Activated naive CD8-positive, alpha-beta T cell treated with anti-CD3 and anti-CD28 coated beads, Interleukin-2, amount 50 U/mL, for 24 hours (primary cell): ENCODE results near the gene CDH4.
A peak's percentile ranks its signal among the peaks of the same experiment; 100 is the strongest.

Source experiments
- ATAC-seq: fragments of 150-1000 bp; cut with Tn5 transposase; one replicate; pipeline ENCODE4 v1.10.0; 2021
- DNase-seq: peaks from one replicate; pipeline ENCODE4 v3.0.0; 2021
- H3K27ac Mint-ChIP-seq: one replicate; pipeline ENCODE4 v1.8.0; 2021; ENCODE audit warnings: mild to moderate bottlenecking, mixed read lengths
- H3K27me3 Mint-ChIP-seq: one replicate; pipeline ENCODE4 v1.8.0; 2021; ENCODE audit warnings: mixed read lengths
- H3K36me3 Mint-ChIP-seq: one replicate; pipeline ENCODE4 v1.8.0; 2021; ENCODE audit warnings: low read depth, mixed read lengths
- H3K4me1 Mint-ChIP-seq: one replicate; pipeline ENCODE4 v1.8.0; 2021; ENCODE audit warnings: mixed read lengths
- H3K4me3 Mint-ChIP-seq: one replicate; pipeline ENCODE4 v1.8.0; 2021; ENCODE audit warnings: mild to moderate bottlenecking, moderate library complexity, mixed read lengths
- H3K9me3 Mint-ChIP-seq: one replicate; pipeline ENCODE4 v1.8.0; 2021; ENCODE audit warnings: mixed read lengths

The CDH4 gene

DNA sequence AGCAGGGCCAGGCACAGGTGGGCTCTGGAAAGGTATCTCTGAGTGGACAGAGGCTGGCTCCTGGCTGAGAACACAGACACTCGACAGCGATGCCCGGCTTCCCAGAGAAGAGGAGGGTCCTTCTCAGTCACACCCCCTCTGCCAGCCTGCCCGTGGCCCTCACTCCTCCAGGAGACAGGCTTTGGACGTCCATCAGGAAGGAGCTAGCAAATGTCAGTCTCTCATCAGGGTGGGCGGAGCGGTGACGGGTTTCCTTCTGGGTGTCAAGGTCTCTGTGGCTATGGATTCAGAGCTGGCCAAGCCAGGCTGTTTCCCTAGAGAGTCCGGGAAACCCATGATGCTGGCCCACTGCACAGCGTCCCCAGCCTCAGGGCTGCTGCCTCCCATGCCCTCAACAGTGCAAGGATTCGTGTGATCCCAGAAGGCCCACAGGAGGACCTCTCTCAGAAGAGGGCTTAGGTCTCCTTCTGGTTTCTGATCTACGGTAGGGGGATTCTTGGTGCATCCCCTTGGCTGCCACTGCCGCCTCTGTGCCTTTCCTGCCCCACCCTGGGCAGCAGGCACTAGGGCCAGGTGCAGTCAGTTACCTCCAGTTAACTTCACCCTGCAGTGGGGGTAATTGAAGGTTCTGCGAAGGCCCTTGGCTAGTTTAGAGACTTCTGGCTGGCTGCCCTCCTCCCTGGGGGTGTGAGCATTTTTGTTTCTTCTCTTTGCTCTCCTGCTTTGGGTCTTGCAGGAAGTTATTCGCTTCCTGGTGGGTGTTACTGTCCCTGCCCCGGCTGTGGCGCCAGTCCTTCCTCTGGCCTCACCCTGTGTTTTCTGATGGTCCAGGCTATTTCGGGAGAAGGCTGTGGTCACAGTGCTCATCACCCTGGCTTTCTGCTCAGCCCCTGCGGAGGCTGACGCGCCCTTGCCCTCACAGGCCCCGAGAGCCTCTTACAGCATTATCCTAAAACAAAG, 80.2 kb downstream of the CDH4 start:
- Mint-ChIP-seq H3K36me3 (no peaks in the 10 kb centered on the region), H3K4me3 (no peak overlapping the region), H3K27me3 (no peaks in the 10 kb centered on the region), H3K9me3 (no peaks in the 10 kb centered on the region), H3K27ac (no peak overlapping the region), H3K4me1 (no peaks in the 10 kb centered on the region)
- DNase-seq (no peak), ATAC-seq (no peak)

DNA sequence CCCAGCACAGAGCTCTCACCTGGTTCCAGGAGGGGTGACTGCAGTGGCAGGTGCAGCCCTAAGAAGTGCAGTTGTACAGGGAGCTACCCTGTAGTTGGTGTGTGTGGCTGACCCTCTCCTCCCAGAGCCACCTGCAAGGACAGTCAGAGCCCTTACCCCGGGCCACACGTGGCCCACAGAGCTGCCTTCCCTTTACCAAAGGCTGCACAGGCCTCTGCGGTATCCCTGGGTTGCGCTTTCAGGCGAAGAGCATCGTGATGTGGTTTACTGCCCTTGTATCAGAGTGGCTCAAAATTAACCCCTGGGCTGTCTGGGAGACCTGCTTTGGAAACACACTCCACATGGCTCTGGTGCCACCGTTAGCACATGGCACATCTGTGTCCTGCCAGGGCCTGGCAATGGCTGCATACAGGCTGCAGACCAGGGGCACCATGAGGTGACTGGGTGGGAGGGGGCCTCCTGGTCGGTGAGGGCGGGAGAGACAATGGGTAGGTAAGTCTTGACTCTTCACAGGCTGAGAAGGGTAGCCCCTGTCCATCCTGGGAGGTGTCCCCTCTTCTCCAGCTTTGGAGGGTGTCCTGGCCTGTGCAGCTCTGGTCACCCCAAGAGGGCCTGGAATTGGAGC, 81.5 kb downstream of the CDH4 start:
- Mint-ChIP-seq H3K4me1 (no peaks in the 10 kb centered on the region), H3K27ac (no peak overlapping the region), H3K9me3 (no peaks in the 10 kb centered on the region), H3K4me3 (no peak overlapping the region), H3K36me3 (no peaks in the 10 kb centered on the region), H3K27me3 (no peaks in the 10 kb centered on the region)
- ATAC-seq = peak; percentile 11
- DNase-seq = no peak

DNA sequence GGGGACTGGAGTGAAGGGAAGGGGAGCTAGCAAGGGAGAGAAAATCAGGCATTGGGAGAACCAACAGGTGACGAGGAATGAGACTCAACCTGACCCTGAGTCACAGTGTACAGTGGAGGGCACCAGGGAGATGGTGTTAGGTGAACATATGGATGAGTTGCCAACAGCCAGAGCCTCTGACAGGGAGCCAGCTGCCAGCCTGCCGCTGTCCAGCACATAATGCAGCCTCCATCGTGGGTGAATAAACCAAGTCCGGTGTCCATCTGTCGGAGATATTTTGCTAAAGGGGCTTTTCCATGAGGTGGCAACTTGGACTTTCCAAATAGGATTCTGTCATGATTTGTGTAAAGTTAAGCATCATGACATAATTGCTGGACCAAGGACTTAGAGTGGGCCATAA, 88.1 kb downstream of the CDH4 start:
- no peak for DNase-seq
- Mint-ChIP-seq H3K9me3 (no peaks in the 10 kb centered on the region), H3K36me3 (no peaks in the 10 kb centered on the region), H3K4me3 (no peak overlapping the region), H3K27me3 (no peaks in the 10 kb centered on the region), H3K27ac (no peak overlapping the region), H3K4me1 (no peaks in the 10 kb centered on the region)
- ATAC-seq = no peak

DNA sequence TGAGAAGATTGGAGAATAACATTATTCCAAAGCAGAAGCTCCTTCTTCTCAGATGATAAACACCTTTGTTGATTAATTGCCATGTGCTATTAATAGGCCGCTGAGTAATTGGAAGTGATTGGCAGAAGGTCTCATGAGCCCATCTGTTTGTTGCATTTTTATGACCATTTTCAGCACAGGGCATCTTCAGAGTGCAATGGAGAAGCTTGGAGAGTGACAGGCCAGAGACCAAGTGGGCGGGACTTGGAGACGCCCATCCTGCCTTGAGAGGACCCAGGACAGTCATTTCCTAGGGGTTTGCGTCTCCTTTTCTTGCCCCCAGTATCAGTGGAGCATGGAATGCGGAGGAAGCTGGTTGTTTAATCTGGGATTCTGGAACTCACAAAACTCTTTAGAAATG, 89.5 kb downstream of the CDH4 start:
- H3K36me3 Mint-ChIP-seq = no peaks in the 10 kb centered on the region
- no peaks in the 10 kb centered on the region for H3K4me1 Mint-ChIP-seq
- no peak overlapping the region for H3K4me3 Mint-ChIP-seq
- H3K27ac Mint-ChIP-seq = no peak overlapping the region
- no peak for ATAC-seq
- no peaks in the 10 kb centered on the region for H3K9me3 Mint-ChIP-seq
- DNase-seq = no peak
- no peaks in the 10 kb centered on the region for H3K27me3 Mint-ChIP-seq

DNA sequence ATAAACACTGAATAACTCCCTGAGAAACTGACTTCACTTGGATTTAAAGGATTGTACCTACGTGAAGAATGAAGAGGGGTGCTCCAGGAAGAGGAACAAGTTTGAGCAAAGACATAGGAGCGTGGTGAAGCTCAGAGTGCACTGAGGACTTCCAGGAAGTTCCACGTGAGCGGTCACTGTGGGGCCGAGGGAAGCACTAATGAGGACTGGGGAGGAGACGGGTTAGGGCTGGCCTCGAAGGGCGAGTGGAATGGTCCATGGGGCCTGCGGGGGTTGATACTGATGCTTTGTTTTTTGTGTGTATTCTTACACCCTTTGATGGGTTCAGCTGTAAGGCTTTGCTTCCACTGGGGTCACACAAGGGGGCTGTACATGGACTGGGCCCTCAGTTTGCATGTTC, 91.9 kb downstream of the CDH4 start:
- Mint-ChIP-seq H3K4me1 (no peaks in the 10 kb centered on the region), H3K27me3 (no peaks in the 10 kb centered on the region), H3K36me3 (no peaks in the 10 kb centered on the region), H3K9me3 (peaks cover 13% of the 10 kb centered on the region), H3K27ac (no peak overlapping the region), H3K4me3 (no peak overlapping the region)
- ATAC-seq = no peak
- DNase-seq = no peak

DNA sequence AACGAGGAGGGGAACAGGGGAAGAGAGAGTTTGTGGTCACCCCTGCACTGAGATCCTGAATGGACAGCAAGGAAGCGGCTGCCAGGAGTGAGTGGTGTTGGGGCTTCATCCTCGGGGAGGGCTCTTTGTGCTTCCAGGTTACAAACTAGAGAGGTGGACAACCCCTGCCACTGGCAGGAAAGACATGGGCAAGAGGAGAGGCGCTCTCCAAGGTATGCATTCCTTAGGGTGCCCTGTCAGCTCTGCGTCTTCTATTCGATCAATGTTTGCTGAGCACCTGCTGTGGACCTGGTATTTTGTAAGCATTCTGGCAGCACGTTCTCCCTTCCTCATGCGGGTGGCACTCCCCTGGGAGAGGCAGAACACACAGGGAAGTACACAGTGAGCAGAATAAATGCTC, 93.6 kb downstream of the CDH4 start:
- no peak for DNase-seq
- no peaks in the 10 kb centered on the region for H3K27me3 Mint-ChIP-seq
- no peaks in the 10 kb centered on the region for H3K36me3 Mint-ChIP-seq

DNA sequence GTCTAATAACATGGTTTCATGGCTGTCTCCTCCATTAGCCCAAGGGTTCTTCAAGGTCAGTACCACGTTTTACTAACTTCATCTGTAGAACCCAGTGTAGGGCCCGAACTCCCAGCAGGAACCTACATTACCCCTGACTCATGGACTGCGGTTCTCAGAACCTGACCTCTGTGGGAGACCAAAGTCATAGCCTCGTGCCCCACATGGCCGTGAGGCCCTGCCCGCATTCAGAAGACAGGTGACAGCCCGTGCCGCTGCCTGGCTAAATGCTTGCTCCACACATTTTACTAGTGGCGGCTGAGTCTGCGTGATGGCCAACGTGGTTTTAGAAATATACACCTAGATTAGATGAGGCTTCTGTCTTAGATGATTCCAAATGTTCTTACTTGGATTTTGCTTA, 94.9 kb downstream of the CDH4 start:
- Mint-ChIP-seq H3K27ac (no peak overlapping the region), H3K27me3 (no peaks in the 10 kb centered on the region), H3K9me3 (peaks cover 13% of the 10 kb centered on the region), H3K4me1 (no peaks in the 10 kb centered on the region), H3K36me3 (no peaks in the 10 kb centered on the region), H3K4me3 (no peak overlapping the region)
- ATAC-seq (no peak), DNase-seq (no peak)

More for the DNA sequence above, 93.6 kb downstream of the CDH4 start:
- Mint-ChIP-seq H3K4me1 (no peaks in the 10 kb centered on the region), H3K9me3 (peaks cover 13% of the 10 kb centered on the region), H3K27ac (no peak overlapping the region), H3K4me3 (no peak overlapping the region)
- no peak for ATAC-seq

DNA sequence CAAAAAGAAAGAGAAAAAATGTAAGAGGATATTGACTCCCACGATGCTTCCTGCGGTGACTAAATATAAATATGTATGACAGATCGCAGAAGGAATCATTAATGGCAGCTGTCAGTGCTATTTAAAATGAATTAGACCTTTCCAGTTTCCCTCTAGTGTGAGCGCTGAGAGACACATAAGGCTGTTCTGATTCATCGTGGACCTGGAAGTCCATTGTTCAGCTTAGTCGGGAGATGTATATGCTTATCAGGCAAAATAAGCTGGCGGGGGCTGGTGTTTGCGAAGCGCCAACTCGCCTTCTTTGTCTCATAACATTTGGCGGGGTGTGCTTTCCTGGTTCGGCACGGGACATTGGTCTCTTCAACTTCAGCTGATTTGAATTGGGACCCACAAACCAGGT, 95.4 kb downstream of the CDH4 start:
- H3K9me3 Mint-ChIP-seq = peaks cover 13% of the 10 kb centered on the region
- no peak overlapping the region for H3K27ac Mint-ChIP-seq
- no peak overlapping the region for H3K4me3 Mint-ChIP-seq
- H3K36me3 Mint-ChIP-seq = no peaks in the 10 kb centered on the region
- no peak for ATAC-seq
- H3K27me3 Mint-ChIP-seq = no peaks in the 10 kb centered on the region
- H3K4me1 Mint-ChIP-seq = no peaks in the 10 kb centered on the region
- no peak for DNase-seq

DNA sequence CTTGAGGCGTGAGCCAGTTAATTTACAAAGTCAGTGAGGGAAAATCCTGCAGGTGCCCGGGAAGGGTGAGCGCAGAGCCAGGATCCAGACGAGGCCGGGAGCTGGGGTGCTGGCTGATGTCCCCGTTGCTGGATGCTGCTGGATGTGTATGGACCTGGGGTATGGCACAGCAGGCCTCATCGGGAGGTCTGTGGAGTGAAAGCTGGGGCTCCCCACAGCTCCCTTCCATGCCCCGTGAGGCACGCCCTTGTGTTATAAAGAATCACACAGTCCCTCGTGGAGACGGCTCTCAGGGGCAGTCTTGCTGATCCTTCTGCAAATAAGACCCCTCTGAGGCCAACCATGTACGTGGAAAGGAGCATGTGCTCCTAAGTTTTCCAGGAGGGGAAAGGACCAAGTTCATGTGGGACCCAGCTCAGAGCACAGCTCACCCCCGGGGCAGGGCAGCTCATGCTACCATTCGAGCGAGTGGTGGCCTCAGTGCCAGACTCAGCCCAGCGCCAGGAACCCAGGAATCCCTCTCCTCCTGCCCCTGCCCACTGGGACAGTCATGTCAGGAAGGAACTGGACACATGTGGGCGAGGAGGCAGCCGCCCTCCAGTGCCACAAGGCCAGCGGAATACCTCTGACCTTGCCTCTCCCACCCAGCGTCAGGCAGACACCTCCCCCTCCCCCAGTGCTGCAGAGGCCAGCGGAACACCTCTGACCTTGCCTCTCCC, 97.5 kb downstream of the CDH4 start:
- ATAC-seq (no peak), DNase-seq (no peak)
- Mint-ChIP-seq H3K4me1 (no peaks in the 10 kb centered on the region), H3K36me3 (no peaks in the 10 kb centered on the region), H3K4me3 (no peak overlapping the region), H3K9me3 (peaks cover 13% of the 10 kb centered on the region), H3K27ac (no peak overlapping the region), H3K27me3 (no peaks in the 10 kb centered on the region)

DNA sequence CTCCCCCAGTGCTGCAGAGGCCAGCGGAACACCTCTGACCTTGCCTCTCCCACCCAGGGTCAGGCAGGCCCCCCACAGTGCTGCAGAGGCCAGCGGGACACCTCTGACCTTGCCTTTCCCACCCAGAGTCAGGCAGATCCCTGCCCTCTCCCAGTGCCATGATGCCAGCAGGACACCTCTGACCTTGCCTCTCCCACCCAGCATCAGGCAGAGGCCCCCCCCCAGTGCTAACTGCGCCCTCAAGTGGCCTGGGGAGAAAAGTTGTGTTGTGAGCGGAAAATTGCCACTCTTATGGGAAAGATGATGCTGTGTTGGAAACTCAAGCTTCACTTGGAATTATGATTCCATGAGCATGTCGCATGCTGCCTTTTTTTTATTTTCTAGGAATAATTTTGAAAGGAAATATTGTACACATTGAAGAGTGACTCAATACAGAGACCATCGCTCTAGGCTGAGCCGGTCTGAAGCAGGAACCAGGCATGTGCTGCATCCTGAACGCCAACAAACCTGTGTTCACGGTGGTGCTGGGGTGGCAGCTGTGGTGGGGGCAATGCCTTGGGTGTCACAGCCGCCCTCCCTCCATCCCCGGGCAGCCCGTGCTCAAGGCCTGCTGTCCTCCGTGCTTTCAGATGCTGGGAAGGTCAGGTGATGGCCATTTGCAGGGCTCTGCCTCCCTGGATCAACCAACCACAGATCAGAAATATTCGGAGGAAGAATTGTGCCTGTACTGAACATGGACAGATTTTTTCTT, 98.6 kb downstream of the CDH4 start:
- Mint-ChIP-seq H3K27ac (no peak overlapping the region), H3K36me3 (no peaks in the 10 kb centered on the region), H3K4me1 (no peaks in the 10 kb centered on the region), H3K4me3 (no peak overlapping the region), H3K27me3 (no peaks in the 10 kb centered on the region), H3K9me3 (peaks cover 13% of the 10 kb centered on the region)
- no peak for ATAC-seq
- DNase-seq = no peak

DNA sequence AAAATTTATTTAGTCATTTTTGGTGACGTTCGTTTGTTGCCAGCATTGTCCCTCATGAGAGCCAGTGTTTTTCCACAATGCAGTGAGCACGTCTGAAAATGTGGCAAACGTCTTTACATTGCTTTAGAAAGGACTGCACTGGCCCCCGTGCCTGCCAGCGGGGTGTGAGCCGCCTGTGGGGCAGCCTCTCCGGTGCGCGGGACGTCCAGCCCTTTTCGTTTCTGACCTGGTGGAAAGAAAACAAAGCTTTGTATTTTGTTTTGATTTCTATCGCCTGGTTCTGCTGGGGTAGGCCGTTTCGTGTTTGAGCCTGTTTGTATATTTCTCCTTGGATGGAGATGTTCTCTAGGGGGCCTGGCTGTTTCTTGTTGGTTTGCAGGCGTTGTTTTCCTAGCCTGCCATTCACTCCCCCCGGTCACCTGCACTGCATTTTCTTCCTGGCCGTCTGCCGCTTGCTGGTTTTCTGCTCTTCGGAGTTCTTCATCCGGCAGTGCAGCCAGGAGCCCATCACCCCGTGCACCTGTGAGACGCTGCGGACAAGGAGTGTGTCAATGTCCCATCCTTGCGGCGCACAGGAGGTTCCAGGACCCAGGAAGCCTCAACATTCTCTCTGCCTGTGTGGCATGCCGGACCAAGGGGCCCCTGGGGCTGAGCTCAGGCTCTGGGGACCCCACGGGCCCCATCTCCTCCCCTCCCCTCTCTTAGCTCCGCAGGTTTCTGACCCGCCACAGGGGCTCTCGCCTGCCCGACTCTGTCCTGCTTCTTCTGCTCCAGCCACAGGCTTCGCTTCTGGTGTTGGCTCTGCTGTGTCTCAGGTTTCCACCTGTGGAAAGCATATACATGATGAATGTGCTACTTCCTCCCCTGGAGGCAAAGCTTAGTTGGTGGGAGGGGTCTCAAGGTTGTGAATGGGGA, 100.5 kb downstream of the CDH4 start:
- Mint-ChIP-seq H3K27ac (no peak overlapping the region), H3K27me3 (no peaks in the 10 kb centered on the region), H3K36me3 (no peaks in the 10 kb centered on the region), H3K4me3 (no peak overlapping the region), H3K4me1 (no peaks in the 10 kb centered on the region), H3K9me3 (peaks cover 6% of the 10 kb centered on the region)
- DNase-seq (no peak), ATAC-seq (no peak)

DNA sequence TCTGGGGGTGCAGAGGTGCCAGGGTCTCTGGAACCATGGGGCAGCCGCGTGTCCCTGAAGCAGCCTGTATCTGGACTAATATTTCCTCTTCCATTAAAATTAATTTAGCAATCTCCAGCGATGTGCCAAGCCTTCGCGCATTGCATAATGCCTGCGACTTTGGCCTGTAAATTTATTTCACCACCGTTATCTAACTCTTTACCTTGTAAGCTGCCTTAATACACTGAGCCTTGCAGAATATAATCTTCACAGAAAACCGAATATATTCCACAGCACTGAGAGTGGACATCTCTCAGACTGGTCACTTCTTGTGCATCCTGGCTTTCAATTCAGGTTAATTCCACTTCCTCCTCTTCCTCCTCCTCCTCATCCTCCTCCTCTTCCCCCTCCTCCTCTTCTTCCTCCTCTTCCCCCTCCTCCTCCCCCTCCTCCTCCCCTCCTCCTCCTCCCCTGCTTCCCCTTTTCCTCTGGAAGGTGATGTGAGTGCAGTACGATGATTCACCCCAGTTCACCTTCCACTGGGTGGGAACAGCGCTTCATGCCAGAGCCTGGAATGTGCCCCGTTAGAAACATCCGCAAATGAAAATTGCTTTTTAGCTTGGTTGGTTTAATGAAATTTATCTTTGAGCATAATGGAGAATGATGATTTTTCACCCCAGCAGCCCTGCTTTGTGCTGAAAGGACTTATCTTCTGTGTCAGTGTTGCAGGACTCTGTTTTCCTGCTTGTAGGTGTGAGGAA, 101.4 kb downstream of the CDH4 start:
- DNase-seq (no peak), ATAC-seq (no peak)
- Mint-ChIP-seq H3K4me1 (no peaks in the 10 kb centered on the region), H3K9me3 (no peaks in the 10 kb centered on the region), H3K27me3 (no peaks in the 10 kb centered on the region), H3K4me3 (no peak overlapping the region), H3K36me3 (no peaks in the 10 kb centered on the region), H3K27ac (no peak overlapping the region)

DNA sequence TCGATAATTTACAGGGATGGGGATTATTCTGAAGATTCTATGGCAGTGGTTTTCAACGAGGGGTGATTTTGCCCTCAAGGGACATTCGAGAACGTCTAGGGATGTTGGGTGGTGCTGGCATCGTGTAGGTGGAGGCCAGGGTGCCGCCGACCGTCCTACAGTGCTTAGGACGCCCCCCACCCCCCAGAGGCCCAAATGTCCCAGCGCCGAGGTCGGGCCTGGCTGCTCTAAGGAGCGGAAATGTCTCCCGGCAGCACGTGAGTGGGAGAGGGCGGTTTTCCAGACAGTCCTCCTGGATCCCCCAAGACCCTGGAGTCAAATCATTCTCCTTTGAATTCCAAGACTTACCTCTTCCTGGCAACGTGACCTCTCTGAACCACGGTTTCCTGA, 101.9 kb downstream of the CDH4 start:
- no peak for ATAC-seq
- Mint-ChIP-seq H3K4me3 (no peak overlapping the region), H3K27me3 (no peaks in the 10 kb centered on the region)

More for the DNA sequence above, 101.9 kb downstream of the CDH4 start:
- Mint-ChIP-seq H3K36me3 (no peaks in the 10 kb centered on the region), H3K27ac (no peak overlapping the region), H3K9me3 (no peaks in the 10 kb centered on the region), H3K4me1 (no peaks in the 10 kb centered on the region)
- DNase-seq = no peak
